Smooth muscle cell (in vitro differentiated cells): ENCODE measurements around the gene C1orf94. TPM values are rescaled to one million over a fixed set of nuclear protein-coding genes. Genes with fewer than 3 reads are reported as not detected.

Experiments used
- DNase-seq: peaks from one replicate; lab custom pipeline; 2025; ENCODE audit not compliant: unreplicated experiment; lab: John Stamatoyannopoulos, UW
- H2AFZ ChIP-seq: fragments of 200-600 bp; sonication (generic); 2 replicates; pipeline ENCODE4 v1.6.0; 2016; ENCODE audit warnings: antibody characterized with exemption, low read depth, mild to moderate bottlenecking
- H3F3A ChIP-seq: fragments of 200-600 bp; sonication (generic); 2 replicates; pipeline ENCODE4 v1.6.0; 2017; ENCODE audit warnings: antibody characterized with exemption, low read depth
- H3K27ac ChIP-seq: fragments of 200-600 bp; sonication (generic); 2 replicates; pipeline ENCODE4 v1.5.1; 2016; ENCODE audit warnings: low read depth, mild to moderate bottlenecking
- H3K27me3 ChIP-seq: fragments of 200-600 bp; sonication (generic); 2 replicates; pipeline ENCODE4 v1.6.1; 2016; ENCODE audit warnings: low read depth, mild to moderate bottlenecking
- H3K36me3 ChIP-seq: fragments of 200-600 bp; sonication (generic); 2 replicates; pipeline ENCODE4 v1.5.1; 2016; ENCODE audit warnings: low read depth
- H3K4me1 ChIP-seq: fragments of 200-600 bp; sonication (generic); 2 replicates; pipeline ENCODE4 v1.5.1; 2016; ENCODE audit warnings: low read depth
- H3K4me2 ChIP-seq: fragments of 200-600 bp; sonication (generic); 2 replicates; pipeline ENCODE4 v1.6.0; 2016; ENCODE audit warnings: mild to moderate bottlenecking
- H3K4me3 ChIP-seq: fragments of 200-600 bp; sonication (generic); 2 replicates; pipeline ENCODE4 v1.5.1; 2016; ENCODE audit warnings: mild to moderate bottlenecking
- H3K79me2 ChIP-seq: fragments of 200-600 bp; sonication (generic); 2 replicates; pipeline ENCODE4 v1.6.0; 2016; ENCODE audit warnings: low read depth, mild to moderate bottlenecking
- H3K9ac ChIP-seq: fragments of 200-600 bp; sonication (generic); 2 replicates; pipeline ENCODE4 v1.6.0; 2016; ENCODE audit warnings: low read depth
- H3K9me3 ChIP-seq: fragments of 200-600 bp; sonication (generic); replicated peaks from 2 replicates; pipeline ENCODE4 v1.5.1; 2016; ENCODE audit warnings: low read depth
- H4K20me1 ChIP-seq: fragments of 200-600 bp; sonication (generic); 2 replicates; pipeline ENCODE4 v1.6.0; 2016; ENCODE audit warnings: low read depth
- WGBS: methylation state at CpG from one replicate; pipeline ENCODE4 v1.1.7; 2016; ENCODE audit warnings: low lambda C conversion rate; 5-methylcytosine and 5-hydroxymethylcytosine counted together
- polyA plus RNA-seq: library from polyadenylated mRNA; unstranded; fragments of >200 nt; fragmentation: Nextera tagmentation; extraction: Ambion mirVana; gene quantifications from 2 replicates; pipeline ENCODE4 v1.2.1, GENCODE V29; 2016
- total RNA-seq: library from RNA; depleted of rRNA; stranded (reverse); fragments of >200 nt; gene quantifications from 2 replicates; pipeline ENCODE4 v1.2.3, GENCODE V29; 2014
- TF ChIP-seq, protein P1 (sequence below): fragments of 200-600 bp; sonication (generic); IDR thresholded peaks from 2 replicates; pipeline ENCODE4 v1.5.1; 2017; ENCODE audit warnings: borderline replicate concordance, mild to moderate bottlenecking, antibody characterized with exemption; ENCODE audit not compliant: insufficient read depth, poor library complexity, severe bottlenecking

The C1orf94 gene
- total and polyA plus RNA-seq, 2 experiments from 2014 or later: not detected

DNA sequence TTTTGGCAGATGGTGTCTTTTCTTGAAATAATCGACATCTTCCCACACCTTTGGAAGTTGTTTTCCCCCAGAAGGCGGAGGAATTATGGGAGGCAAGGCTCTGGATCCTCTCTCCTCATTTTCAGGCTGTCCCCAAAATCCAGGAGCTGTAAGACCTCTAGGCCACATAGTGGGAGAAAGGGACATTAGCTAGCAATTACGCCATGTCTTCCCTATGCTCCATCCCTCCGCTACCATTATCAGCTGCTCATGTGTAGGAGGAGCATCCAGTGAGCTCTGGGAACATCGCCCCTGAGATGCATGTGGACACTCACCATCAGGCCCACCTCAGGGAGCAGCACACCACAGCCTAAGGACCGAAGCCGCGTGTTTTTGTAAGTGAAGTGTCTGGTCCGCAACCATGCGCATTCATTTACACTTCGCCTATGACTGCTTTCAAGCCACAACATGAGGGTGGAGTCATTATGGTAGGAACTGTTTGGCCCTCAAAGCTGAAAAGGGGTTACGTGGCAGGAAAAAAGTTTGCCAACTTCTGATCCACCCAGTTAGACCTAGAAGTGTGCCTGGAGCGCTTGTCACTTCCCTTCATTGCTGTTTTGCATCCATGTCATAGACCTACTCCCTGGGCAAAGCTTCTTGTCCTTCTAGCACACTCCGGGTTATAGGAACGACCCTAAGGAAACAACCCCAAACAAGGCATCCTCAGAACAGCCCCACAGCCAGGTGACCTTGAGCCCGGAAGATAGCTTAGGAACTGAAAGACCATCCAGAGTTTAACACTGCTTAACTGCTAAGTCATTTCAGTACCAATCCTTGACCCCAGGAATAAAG is 85.5 kb downstream of the C1orf94 start:
- Histone ChIP-seq H3K4me1 (peaks cover 3% of the 10 kb centered on the region), H3K4me3 (no peak overlapping the region), H3K36me3 (no peaks in the 10 kb centered on the region), H3K27me3 (peaks cover 17% of the 10 kb centered on the region), H3K79me2 (no peaks in the 10 kb centered on the region), H2AFZ (no peak overlapping the region), H3F3A (no peaks in the 10 kb centered on the region), H3K9ac (no peak overlapping the region), H4K20me1 (no peaks in the 10 kb centered on the region), H3K9me3 (no peaks in the 10 kb centered on the region), H3K4me2 (no peak overlapping the region), H3K27ac (no peak overlapping the region)
- TF ChIP-seq, protein P1, sequence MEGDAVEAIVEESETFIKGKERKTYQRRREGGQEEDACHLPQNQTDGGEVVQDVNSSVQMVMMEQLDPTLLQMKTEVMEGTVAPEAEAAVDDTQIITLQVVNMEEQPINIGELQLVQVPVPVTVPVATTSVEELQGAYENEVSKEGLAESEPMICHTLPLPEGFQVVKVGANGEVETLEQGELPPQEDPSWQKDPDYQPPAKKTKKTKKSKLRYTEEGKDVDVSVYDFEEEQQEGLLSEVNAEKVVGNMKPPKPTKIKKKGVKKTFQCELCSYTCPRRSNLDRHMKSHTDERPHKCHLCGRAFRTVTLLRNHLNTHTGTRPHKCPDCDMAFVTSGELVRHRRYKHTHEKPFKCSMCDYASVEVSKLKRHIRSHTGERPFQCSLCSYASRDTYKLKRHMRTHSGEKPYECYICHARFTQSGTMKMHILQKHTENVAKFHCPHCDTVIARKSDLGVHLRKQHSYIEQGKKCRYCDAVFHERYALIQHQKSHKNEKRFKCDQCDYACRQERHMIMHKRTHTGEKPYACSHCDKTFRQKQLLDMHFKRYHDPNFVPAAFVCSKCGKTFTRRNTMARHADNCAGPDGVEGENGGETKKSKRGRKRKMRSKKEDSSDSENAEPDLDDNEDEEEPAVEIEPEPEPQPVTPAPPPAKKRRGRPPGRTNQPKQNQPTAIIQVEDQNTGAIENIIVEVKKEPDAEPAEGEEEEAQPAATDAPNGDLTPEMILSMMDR: no peak
- WGBS: 88% methylated on average over 16 of the region's 16 CpGs
- DNase-seq: no peak

DNA sequence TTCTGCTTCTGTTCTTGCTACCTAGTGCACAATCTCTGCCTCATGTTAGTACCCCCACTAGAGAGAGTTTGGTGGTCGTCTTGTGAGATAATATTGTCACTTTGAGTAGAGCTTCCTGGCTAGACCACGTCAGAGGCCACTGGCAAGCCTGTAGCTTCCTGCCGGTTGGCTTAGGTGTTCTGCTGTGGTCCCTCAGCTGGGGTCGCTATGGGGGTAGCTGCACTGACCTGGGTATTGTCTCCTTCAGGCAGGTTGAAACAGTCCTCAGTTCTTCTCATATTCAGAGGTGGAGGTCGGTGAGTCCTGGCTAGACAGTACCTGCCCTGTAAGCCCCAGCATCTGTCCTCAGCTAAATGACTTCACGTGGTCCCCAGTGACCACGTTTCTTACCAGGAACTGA is 86.2 kb downstream of the C1orf94 start:
- H4K20me1 ChIP-seq: no peaks in the 10 kb centered on the region
- no peaks in the 10 kb centered on the region for H3K36me3 ChIP-seq
- H2AFZ ChIP-seq: no peak overlapping the region
- 84% methylated on average over 7 of the region's 7 CpGs for WGBS
- peaks cover 18% of the 10 kb centered on the region for H3K27me3 ChIP-seq
- peaks cover 3% of the 10 kb centered on the region for H3K4me1 ChIP-seq
- no peaks in the 10 kb centered on the region for H3F3A ChIP-seq
- TF ChIP-seq, protein P1: no peak
- no peak for DNase-seq
- no peak overlapping the region for H3K4me2 ChIP-seq
- no peaks in the 10 kb centered on the region for H3K79me2 ChIP-seq
- H3K9ac ChIP-seq: no peak overlapping the region
- H3K4me3 ChIP-seq: no peak overlapping the region
- no peaks in the 10 kb centered on the region for H3K9me3 ChIP-seq
- no peak overlapping the region for H3K27ac ChIP-seq

DNA sequence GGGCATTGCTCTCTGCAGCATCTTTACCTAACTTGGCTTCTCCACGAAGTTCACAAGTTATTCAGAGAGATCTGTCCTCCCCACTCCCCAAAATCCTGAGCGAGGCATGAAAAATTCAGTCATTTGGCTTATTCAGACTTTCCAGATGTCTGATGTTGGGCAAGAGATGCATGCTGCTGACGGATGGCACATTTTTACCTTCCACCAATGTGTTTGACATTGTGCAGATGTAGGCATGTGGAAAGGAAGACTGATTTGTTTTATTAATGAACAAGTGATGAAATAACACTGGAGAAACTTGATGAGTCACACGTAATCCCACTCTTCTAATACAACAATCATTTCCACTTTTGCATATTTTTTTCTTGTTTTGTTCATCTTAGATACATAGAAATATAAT is 86.7 kb downstream of the C1orf94 start:
- H4K20me1 ChIP-seq: no peaks in the 10 kb centered on the region
- no peak for DNase-seq
- 72% methylated on average over 4 of the region's 4 CpGs for WGBS

More for the DNA sequence above, 86.7 kb downstream of the C1orf94 start:
- Histone ChIP-seq H3K79me2 (no peaks in the 10 kb centered on the region), H3K9ac (no peak overlapping the region), H2AFZ (no peak overlapping the region), H3K4me3 (no peak overlapping the region), H3K36me3 (no peaks in the 10 kb centered on the region), H3K4me1 (peaks cover 3% of the 10 kb centered on the region), H3K27me3 (peaks cover 18% of the 10 kb centered on the region), H3F3A (no peaks in the 10 kb centered on the region), H3K4me2 (no peak overlapping the region), H3K9me3 (no peaks in the 10 kb centered on the region), H3K27ac (no peak overlapping the region)
- TF ChIP-seq, protein P1: no peak
